Prostate gland (tissue), 2 donors: ENCODE results near the gene TSPAN3. TPM values are rescaled to one million over a fixed set of nuclear protein-coding genes. Genes with fewer than 3 reads are reported as not detected.

Source experiments
- DNase-seq: peaks from one replicate; pipeline ENCODE4 v3.0.0-alpha.2; 2019; ENCODE audit warnings: low spot score
- H3K27ac ChIP-seq, 2 donors: fragments of 200-600 bp; sonication (generic); 2 replicates each; pipeline ENCODE4 v1.5.1; 2017 to 2019
- H3K27me3 ChIP-seq: fragments of 200-600 bp; sonication (generic); replicated peaks from 2 replicates; pipeline ENCODE4 v1.5.1; 2019; ENCODE audit not compliant: insufficient read depth
- H3K36me3 ChIP-seq, 2 donors: fragments of 200-600 bp; sonication (generic); 1 replicate in 1 of 2; 2 replicates in 1 of 2; pipeline versions ENCODE4 v1.5.1 to v1.8.1; 2017 to 2019
- H3K4me1 ChIP-seq: fragments of 200-600 bp; sonication (generic); replicated peaks from 2 replicates; pipeline ENCODE4 v1.5.1; 2019
- H3K4me3 ChIP-seq, 2 donors: fragments of 200-600 bp; sonication (generic); 2 replicates each; pipeline ENCODE4 v1.5.1; 2017 to 2019
- H3K9me3 ChIP-seq: fragments of 200-600 bp; sonication (generic); 2 replicates; pipeline ENCODE4 v1.5.1; 2017
- CTCF ChIP-seq, 4 experiments: fragments of 200-600 bp in 2 of 4; fragments of 450-650 bp in 2 of 4; sonication (generic) in 2 of 4; IDR thresholded peaks; 1 replicate in 3 of 4; 2 replicates in 1 of 4; pipeline ENCODE4 v1.5.1; 2016 to 2019; ENCODE audit warnings: antibody characterized with exemption in 4 of 4, mild to moderate bottlenecking in 2 of 4, moderate library complexity in 2 of 4
- POLR2A ChIP-seq: fragments of 450-650 bp; IDR thresholded peaks from one replicate; pipeline ENCODE4 v1.6.1; 2016; ENCODE audit warnings: antibody characterized with exemption, mild to moderate bottlenecking
- POLR2AphosphoS5 ChIP-seq: sonication (generic); formaldehyde crosslinking; IDR thresholded peaks from one replicate; pipeline ENCODE4 v1.6.1; 2017; ENCODE audit warnings: antibody characterized with exemption
- WGBS: methylation state at CpG from one replicate; pipeline ENCODE4 v1.1.5; 2018; 5-methylcytosine and 5-hydroxymethylcytosine counted together
- intact Hi-C: fragments of 100-400 bp; cut with DNase I; formaldehyde crosslinking; loops from one replicate; pipeline ENCODE4 v1.14.2; 2022
- total RNA-seq, 2 donors: library from RNA; depleted of rRNA; stranded (reverse); fragments of >200 nt; gene quantifications; one replicate each; pipeline ENCODE4 v1.1.0, GENCODE V29; 2016

The TSPAN3 gene
- total RNA-seq, 2 donors from 2014 or later, result 234 to 238 TPM

DNA sequence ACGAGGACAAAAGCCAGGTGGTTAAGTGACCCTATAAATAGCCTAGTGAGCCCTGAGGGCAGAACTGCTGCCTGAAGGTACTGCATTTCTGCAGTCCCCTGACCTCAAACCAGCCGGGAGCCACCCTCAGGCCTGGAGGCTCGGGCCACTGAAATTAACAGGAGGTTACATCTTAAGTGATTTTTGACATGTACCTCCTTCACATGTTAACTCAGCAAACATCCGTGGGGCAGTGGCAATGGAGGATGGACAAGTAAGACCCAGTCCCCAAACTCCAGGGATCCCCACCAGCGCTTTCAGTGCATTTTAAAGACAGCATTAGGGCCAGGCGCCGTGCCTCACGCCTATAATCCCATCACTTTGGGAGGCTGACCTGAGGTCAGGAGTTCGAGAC is 49.8 kb downstream of the TSPAN3 start:
- H3K4me1 ChIP-seq, result no peaks in the 10 kb centered on the region
- no peaks in the 10 kb centered on the region for H3K27me3 ChIP-seq
- 83% methylated on average over 9 of the region's 9 CpGs for WGBS
- DNase-seq, result no peak
- H3K36me3 ChIP-seq, result no peaks in the 10 kb centered on the region
- intact Hi-C loops, result loop anchor here (5.0 kb wide), 1 partner anchor 521 kb away; no protein-coding TSS in a partner anchor
- H3K27ac ChIP-seq, result no peak overlapping the region
- TF ChIP-seq CTCF (IDR thresholded peaks at IDR 0.05), result no peak
- no peak for TF ChIP-seq POLR2AphosphoS5
- TF ChIP-seq POLR2A, result no peak
- no peaks in the 10 kb centered on the region for H3K9me3 ChIP-seq
- H3K4me3 ChIP-seq, result no peak overlapping the region

DNA sequence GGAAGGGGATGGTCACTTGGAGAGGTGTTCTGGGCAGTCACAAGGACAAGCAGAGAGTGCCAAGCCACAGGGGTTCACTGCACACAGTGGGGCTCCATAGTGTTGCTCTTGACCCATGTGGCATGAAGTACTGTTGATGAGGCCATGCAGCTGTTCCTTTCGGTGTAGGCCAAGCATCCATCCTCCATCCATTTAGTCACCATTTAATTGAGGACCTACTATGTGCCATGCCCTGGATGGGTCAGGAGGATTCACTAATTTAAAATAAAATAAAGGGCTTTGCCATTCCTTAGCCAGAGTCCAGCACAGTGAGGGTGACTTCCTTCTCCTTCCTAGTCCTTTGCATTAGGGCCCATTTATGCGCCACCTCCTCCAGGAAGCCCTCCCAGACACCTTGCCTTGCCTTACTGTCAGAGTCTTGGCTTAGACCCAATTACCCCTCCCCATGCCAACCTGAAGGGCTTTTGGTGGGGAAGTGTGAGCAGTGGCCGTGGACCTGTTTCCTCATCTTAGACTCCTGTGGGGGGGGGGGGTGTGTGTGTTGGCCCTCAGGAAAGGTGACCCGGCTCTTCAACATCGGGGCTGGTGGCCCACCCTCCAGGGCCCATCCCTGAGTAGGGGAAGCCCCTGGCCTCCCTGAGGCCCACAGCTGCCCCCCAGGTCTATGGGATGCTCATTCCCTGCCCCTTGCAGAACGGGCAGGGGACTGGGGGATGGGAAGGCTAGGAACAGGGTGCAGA is 50.4 kb downstream of the TSPAN3 start:
- TF ChIP-seq POLR2A, result no peak
- TF ChIP-seq CTCF (IDR thresholded peaks at IDR 0.05), result no peak
- no peak for TF ChIP-seq POLR2AphosphoS5
- WGBS, result 89% methylated on average over 6 of the region's 6 CpGs
- Histone ChIP-seq H3K27ac (no peak overlapping the region), H3K36me3 (no peaks in the 10 kb centered on the region), H3K27me3 (no peaks in the 10 kb centered on the region), H3K4me1 (no peaks in the 10 kb centered on the region), H3K9me3 (no peaks in the 10 kb centered on the region), H3K4me3 (no peak overlapping the region)
- intact Hi-C loops, result loop anchor here (5.0 kb wide), 1 partner anchor 522 kb away; no protein-coding TSS in a partner anchor
- no peak for DNase-seq

- 73% methylated on average over 12 of the region's 12 CpGs for WGBS
- no peaks in the 10 kb centered on the region for H3K9me3 ChIP-seq
- H3K36me3 ChIP-seq, result no peaks in the 10 kb centered on the region
- intact Hi-C loops, result loop anchor here (5.0 kb wide), 1 partner anchor 523 kb away; no protein-coding TSS in a partner anchor
- TF ChIP-seq POLR2AphosphoS5 (no peak), CTCF (IDR thresholded peaks at IDR 0.05) (no peak), POLR2A (no peak)
- H3K27me3 ChIP-seq, result no peaks in the 10 kb centered on the region
- H3K4me3 ChIP-seq, result no peak overlapping the region
- no peak for DNase-seq
- H3K27ac ChIP-seq, result no peak overlapping the region
- no peaks in the 10 kb centered on the region for H3K4me1 ChIP-seq
These were observed 51.2 kb downstream of the TSPAN3 start for GRCh38 chr15:77019521-77020331.

DNA sequence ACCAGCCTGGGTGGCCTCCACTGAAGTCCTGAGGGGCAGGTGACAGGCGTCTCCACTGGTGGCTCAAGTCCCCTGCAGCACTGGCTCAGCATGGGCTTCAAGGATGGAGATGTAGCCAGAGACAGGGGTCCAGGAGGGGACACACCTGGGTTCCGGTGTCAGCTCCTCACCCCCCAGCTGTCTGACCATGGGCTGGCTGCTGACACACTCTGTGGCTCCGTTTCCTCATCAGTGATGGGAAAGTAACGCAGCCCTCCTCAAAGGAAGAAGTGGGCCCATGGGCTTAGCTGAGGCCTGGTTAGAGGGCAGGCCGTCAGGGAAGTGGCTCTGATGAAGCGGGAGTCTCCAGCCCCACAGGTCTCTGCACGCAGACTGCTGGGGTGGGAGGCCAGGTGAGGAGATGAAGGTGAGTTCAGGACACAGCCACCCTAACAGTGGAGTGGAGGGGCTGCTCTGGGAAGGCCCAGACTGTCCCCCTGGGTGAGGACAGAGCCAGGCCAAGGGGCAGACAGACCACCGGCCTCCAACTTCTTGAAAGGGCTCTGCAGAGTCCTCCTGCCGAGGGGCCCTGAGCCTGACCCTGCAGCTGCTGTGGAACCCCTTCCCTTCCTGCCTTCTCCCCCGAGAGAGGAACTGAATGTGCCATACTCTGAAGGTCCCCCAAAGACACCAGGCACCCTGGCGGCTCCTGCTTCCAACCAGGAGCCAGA is 52.0 kb downstream of the TSPAN3 start:
- H3K36me3 ChIP-seq, result no peaks in the 10 kb centered on the region
- H3K27me3 ChIP-seq, result no peaks in the 10 kb centered on the region
- H3K27ac ChIP-seq, result no peak overlapping the region
- H3K4me3 ChIP-seq, result no peak overlapping the region
- TF ChIP-seq POLR2AphosphoS5, result no peak
- no peak for TF ChIP-seq POLR2A
- no peak for TF ChIP-seq CTCF (IDR thresholded peaks at IDR 0.05)
- no peak for DNase-seq
- WGBS, result 86% methylated on average over 11 of the region's 11 CpGs
- intact Hi-C loops, result no loop called here
- no peaks in the 10 kb centered on the region for H3K4me1 ChIP-seq
- no peaks in the 10 kb centered on the region for H3K9me3 ChIP-seq
